Measurements from ENCODE around the gene CATSPERB. TPM values are rescaled to one million over a fixed set of nuclear protein-coding genes. Genes with fewer than 3 reads are reported as not detected.
"Not testable (repeated sequence)": the region's sequence is repeated elsewhere in the genome, so short reads cannot be mapped to it uniquely, and the experiment has no call there.

Gene CATSPERB
- total RNA-seq, 1 donor from 2014 or later, result 0.56 TPM

- TF ChIP-seq, protein P1, sequence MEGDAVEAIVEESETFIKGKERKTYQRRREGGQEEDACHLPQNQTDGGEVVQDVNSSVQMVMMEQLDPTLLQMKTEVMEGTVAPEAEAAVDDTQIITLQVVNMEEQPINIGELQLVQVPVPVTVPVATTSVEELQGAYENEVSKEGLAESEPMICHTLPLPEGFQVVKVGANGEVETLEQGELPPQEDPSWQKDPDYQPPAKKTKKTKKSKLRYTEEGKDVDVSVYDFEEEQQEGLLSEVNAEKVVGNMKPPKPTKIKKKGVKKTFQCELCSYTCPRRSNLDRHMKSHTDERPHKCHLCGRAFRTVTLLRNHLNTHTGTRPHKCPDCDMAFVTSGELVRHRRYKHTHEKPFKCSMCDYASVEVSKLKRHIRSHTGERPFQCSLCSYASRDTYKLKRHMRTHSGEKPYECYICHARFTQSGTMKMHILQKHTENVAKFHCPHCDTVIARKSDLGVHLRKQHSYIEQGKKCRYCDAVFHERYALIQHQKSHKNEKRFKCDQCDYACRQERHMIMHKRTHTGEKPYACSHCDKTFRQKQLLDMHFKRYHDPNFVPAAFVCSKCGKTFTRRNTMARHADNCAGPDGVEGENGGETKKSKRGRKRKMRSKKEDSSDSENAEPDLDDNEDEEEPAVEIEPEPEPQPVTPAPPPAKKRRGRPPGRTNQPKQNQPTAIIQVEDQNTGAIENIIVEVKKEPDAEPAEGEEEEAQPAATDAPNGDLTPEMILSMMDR (IDR thresholded peaks at IDR 0.05; ENCODE audit: unreplicated experiment), result no peak
- DNase-seq (ENCODE audit: low spot score in 2 of 2, unreplicated experiment in 2 of 2), result no peak
- H3K4me3 Mint-ChIP-seq, result no peak overlapping the region
- peaks cover 4% of the 10 kb centered on the region for H3K4me1 Mint-ChIP-seq
- H3K27ac Mint-ChIP-seq, result no peak overlapping the region
- H3K9me3 Mint-ChIP-seq, result peaks cover 4% of the 10 kb centered on the region
- H3K36me3 Mint-ChIP-seq, result no peaks in the 10 kb centered on the region
- H3K27me3 Mint-ChIP-seq (ENCODE audit: low read depth), result no peaks in the 10 kb centered on the region
These were observed 11.4 kb upstream of the CATSPERB start for GRCh38 chr14:91743305-91743653.

DNA sequence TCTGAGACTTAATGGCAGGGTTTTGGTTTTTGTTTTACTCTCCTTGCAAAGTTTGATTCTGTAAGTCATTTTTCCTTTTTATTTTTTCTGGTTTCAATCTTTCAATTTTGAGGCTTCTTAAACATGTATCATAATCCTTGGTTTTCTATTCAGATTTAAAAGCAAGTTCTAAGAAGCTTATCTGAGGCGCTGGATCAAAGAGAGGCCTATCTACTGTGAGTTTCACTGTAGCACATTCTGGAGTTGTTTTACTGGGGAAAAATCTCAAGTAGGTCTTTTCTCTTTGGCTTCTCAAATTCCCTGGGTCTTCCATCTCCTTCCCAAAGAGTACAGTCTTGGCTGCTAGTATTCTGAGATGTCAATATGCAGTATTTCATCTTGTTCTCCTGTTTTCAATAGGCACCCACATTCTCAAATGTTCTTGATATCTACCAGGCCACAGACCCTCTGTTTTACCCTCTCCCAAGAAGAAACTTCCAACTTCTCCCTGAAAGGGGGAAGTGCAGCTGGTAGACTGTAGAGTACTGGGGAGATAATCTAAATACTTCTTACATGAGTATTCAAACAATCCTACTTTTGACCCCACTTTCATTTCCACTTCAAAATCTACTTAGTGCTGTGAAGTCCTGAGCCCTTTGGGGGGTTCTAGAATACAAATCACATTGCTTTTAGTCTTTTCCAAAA, 10.9 kb upstream of the CATSPERB start:
- Mint-ChIP-seq H3K36me3 (no peaks in the 10 kb centered on the region), H3K9me3 (peaks cover 4% of the 10 kb centered on the region), H3K4me1 (peaks cover 7% of the 10 kb centered on the region), H3K27ac (peak overlapping the region; percentile 43), H3K4me3 (no peak overlapping the region), H3K27me3 (ENCODE audit: low read depth) (no peaks in the 10 kb centered on the region)
- DNase-seq (ENCODE audit: low spot score in 2 of 2, unreplicated experiment in 2 of 2), result no peak
- TF ChIP-seq, protein P1 (IDR thresholded peaks at IDR 0.05; ENCODE audit: unreplicated experiment), result no peak

- not testable (repeated sequence) for DNase-seq (ENCODE audit: low spot score in 2 of 2, unreplicated experiment in 2 of 2); H3K36me3 Mint-ChIP-seq
These were observed 8.0 kb upstream of the CATSPERB start for GRCh38 chr14:91739867-91740266.

GRCh38 chr14:91737619-91738018, 5.7 kb upstream of the CATSPERB start:
- Mint-ChIP-seq H3K36me3 (no peaks in the 10 kb centered on the region), H3K4me3 (no peak overlapping the region), H3K27me3 (ENCODE audit: low read depth) (no peaks in the 10 kb centered on the region), H3K9me3 (peaks cover 4% of the 10 kb centered on the region), H3K27ac (no peak overlapping the region), H3K4me1 (peaks cover 12% of the 10 kb centered on the region)
- TF ChIP-seq, protein P1 (IDR thresholded peaks at IDR 0.05; ENCODE audit: unreplicated experiment), result no peak
- no peak for DNase-seq (ENCODE audit: low spot score in 2 of 2, unreplicated experiment in 2 of 2)

More at GRCh38 chr14:91739867-91740266, 8.0 kb upstream of the CATSPERB start:
- not testable (repeated sequence) for H3K9me3 Mint-ChIP-seq; H3K27me3 Mint-ChIP-seq (ENCODE audit: low read depth); H3K4me1 Mint-ChIP-seq; H3K27ac Mint-ChIP-seq; H3K4me3 Mint-ChIP-seq

- TF ChIP-seq, protein P1 (IDR thresholded peaks at IDR 0.05; ENCODE audit: unreplicated experiment), result no peak
- Mint-ChIP-seq H3K27ac (peak overlapping the region; percentile 8), H3K36me3 (no peaks in the 10 kb centered on the region), H3K27me3 (ENCODE audit: low read depth) (no peaks in the 10 kb centered on the region), H3K4me3 (no peak overlapping the region), H3K9me3 (peaks cover 4% of the 10 kb centered on the region), H3K4me1 (peaks cover 9% of the 10 kb centered on the region)
- no peak for DNase-seq (ENCODE audit: low spot score in 2 of 2, unreplicated experiment in 2 of 2)
These were observed 1.1 kb upstream of the CATSPERB start for GRCh38 chr14:91732859-91733477.

DNA sequence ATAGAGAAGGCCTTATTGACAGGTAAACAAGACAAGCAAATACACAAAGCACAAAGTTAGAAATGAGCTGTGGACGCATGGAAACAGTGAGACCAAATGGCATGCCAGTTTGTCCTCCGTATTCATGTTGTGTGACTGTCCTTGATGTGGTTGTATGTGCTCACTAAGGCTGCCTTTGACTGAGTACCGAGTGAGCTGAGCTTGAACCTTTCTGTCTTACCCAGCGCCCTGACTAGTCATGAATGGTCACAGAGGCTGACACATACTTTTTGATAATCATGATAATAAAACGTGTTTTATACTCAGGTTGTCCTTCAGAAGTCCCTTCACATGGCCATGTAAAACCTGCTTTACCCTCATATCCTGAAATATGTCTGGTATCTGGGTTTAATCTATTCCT, 553 bp upstream of the CATSPERB start:
- peaks cover 8% of the 10 kb centered on the region for H3K4me1 Mint-ChIP-seq
- H3K36me3 Mint-ChIP-seq, result no peaks in the 10 kb centered on the region
- peaks cover 4% of the 10 kb centered on the region for H3K9me3 Mint-ChIP-seq
- no peaks in the 10 kb centered on the region for H3K27me3 Mint-ChIP-seq (ENCODE audit: low read depth)
- H3K4me3 Mint-ChIP-seq, result no peak overlapping the region
- DNase-seq (ENCODE audit: low spot score in 2 of 2, unreplicated experiment in 2 of 2), result no peak
- TF ChIP-seq, protein P1 (IDR thresholded peaks at IDR 0.05; ENCODE audit: unreplicated experiment), result no peak
- H3K27ac Mint-ChIP-seq, result no peak overlapping the region

Data from mesothelial cell of epicardium (in vitro differentiated cells).